SK-N-SH (cell line): ENCODE results near the gene OST4. TPM values are rescaled to one million over a fixed set of nuclear protein-coding genes. Genes with fewer than 3 reads are reported as not detected.

Experiments used
- CTCF ChIA-PET: fragments of 300-600, 350-600 bp; formaldehyde crosslinking; extraction: SDS; loops from one replicate; lab custom pipeline; 2021; lab: Yijun Ruan, JAX
- POLR2A ChIA-PET: fragments of 350-600 bp; sonication (Branson Sonifier 250); formaldehyde crosslinking; extraction: SDS; loops from one replicate; lab custom pipeline; 2020; ENCODE audit warnings: antibody characterized with exemption, inconsistent platforms; lab: Yijun Ruan, JAX
- DNase-seq: peaks from one replicate; pipeline ENCODE4 v3.0.0; 2012
- H2AFZ ChIP-seq: fragments of 200-600 bp; sonication (generic); 2 replicates; pipeline ENCODE4 v1.8.1; 2016; ENCODE audit warnings: antibody characterized with exemption, mild to moderate bottlenecking, low read depth
- H3F3A ChIP-seq: fragments of 200-600 bp; sonication (generic); replicated peaks from 2 replicates; pipeline ENCODE3; 2016; ENCODE audit warnings: antibody characterized with exemption, mild to moderate bottlenecking; ENCODE audit not compliant: insufficient read depth
- H3K27ac ChIP-seq, 2 experiments: fragments of 200-500 bp in 1 of 2; fragments of 200-600 bp in 1 of 2; sonication (Bioruptor generic) in 1 of 2; sonication (generic), shearing (Covaris generic) in 1 of 2; 2 replicates each; pipeline versions ENCODE4 v1.5.1 to v1.6.1; 2014 to 2016; ENCODE audit warnings: low read depth in 2 of 2, inconsistent platforms in 1 of 2, low read length in 1 of 2, mild to moderate bottlenecking in 1 of 2, mixed read lengths in 1 of 2
- H3K27me3 ChIP-seq: fragments of 200-600 bp; sonication (generic), shearing (Covaris generic); 2 replicates; pipeline ENCODE4 v1.6.1; 2016; ENCODE audit warnings: mixed run types; ENCODE audit not compliant: insufficient read depth
- H3K36me3 ChIP-seq, 2 experiments: fragments of 200-500 bp in 1 of 2; fragments of 200-600 bp in 1 of 2; sonication (Bioruptor generic) in 1 of 2; sonication (generic) in 1 of 2; replicated peaks in 1 of 2; 2 replicates each; pipeline versions ENCODE3 to v1.5.1; 2014 to 2016; ENCODE audit warnings: low read length in 1 of 2, mild to moderate bottlenecking in 1 of 2; ENCODE audit not compliant: insufficient read depth in 2 of 2, control insufficient read depth in 1 of 2
- H3K4me1 ChIP-seq, 2 experiments: fragments of 200-500 bp in 1 of 2; fragments of 200-600 bp in 1 of 2; sonication (Bioruptor generic) in 1 of 2; sonication (generic), shearing (Covaris generic) in 1 of 2; 2 replicates each; pipeline versions ENCODE4 v1.5.1 to v1.6.1; 2014 to 2016; ENCODE audit warnings: low read depth in 1 of 2, low read length in 1 of 2, mixed run types in 1 of 2; ENCODE audit not compliant: insufficient read depth in 2 of 2, control insufficient read depth in 1 of 2
- H3K4me2 ChIP-seq: fragments of 200-600 bp; sonication (generic), shearing (Covaris generic); 2 replicates; pipeline ENCODE4 v1.6.1; 2017; ENCODE audit warnings: mixed run types
- H3K4me3 ChIP-seq, 2 experiments: fragments of 200-500 bp in 1 of 2; fragments of 200-600 bp in 1 of 2; sonication (Bioruptor generic) in 1 of 2; sonication (generic), shearing (Covaris generic) in 1 of 2; 2 replicates each; pipeline versions ENCODE4 v1.5.1 to v1.8.1; 2014 to 2016; ENCODE audit warnings: low read depth in 2 of 2, inconsistent platforms in 1 of 2, low read length in 1 of 2, mild to moderate bottlenecking in 1 of 2, mixed read lengths in 1 of 2, moderate library complexity in 1 of 2
- H3K79me2 ChIP-seq: fragments of 200-600 bp; sonication (generic); 2 replicates; pipeline ENCODE4 v1.8.1; 2017; ENCODE audit warnings: mild to moderate bottlenecking; ENCODE audit not compliant: insufficient read depth
- H3K9ac ChIP-seq: fragments of 200-600 bp; sonication (generic); 2 replicates; pipeline ENCODE4 v1.6.1; 2017; ENCODE audit warnings: mixed run types
- H3K9me2 ChIP-seq: fragments of 200-600 bp; sonication (generic); 2 replicates; pipeline ENCODE4 v1.6.1; 2017; ENCODE audit warnings: mixed run types
- H3K9me3 ChIP-seq: fragments of 200-600 bp; sonication (generic); 2 replicates; pipeline ENCODE4 v1.6.1; 2017; ENCODE audit warnings: mixed run types, mild to moderate bottlenecking, moderate library complexity
- H4K20me1 ChIP-seq: fragments of 200-600 bp; sonication (generic); 2 replicates; pipeline ENCODE4 v1.6.1; 2017; ENCODE audit warnings: mild to moderate bottlenecking, mixed run types; ENCODE audit not compliant: insufficient read depth
- ELF1 ChIP-seq: IDR thresholded peaks from 2 replicates; pipeline ENCODE4 v1.4.0; 2012
- FOSL2 ChIP-seq: IDR thresholded peaks from 2 replicates; pipeline ENCODE4 v1.4.0; 2012; ENCODE audit warnings: low read depth, mild to moderate bottlenecking, moderate library complexity, borderline replicate concordance
- FOXM1 ChIP-seq: IDR thresholded peaks from 2 replicates; pipeline ENCODE4 v1.4.0; 2012; ENCODE audit warnings: low read depth, mild to moderate bottlenecking
- POLR2AphosphoS5 ChIP-seq: IDR thresholded peaks from 2 replicates; pipeline ENCODE4 v1.6.1; 2012; ENCODE audit warnings: low read depth, low read length
- RFX5 ChIP-seq: IDR thresholded peaks from 2 replicates; pipeline ENCODE4 v1.6.1; 2012; ENCODE audit warnings: mild to moderate bottlenecking, improper control_type of control experiment, low read length
- SMC3 ChIP-seq: IDR thresholded peaks from 2 replicates; pipeline ENCODE4 v1.6.1; 2012; ENCODE audit warnings: low read depth, low read length, improper control_type of control experiment
- TAF1 ChIP-seq: IDR thresholded peaks from 2 replicates; pipeline ENCODE4 v1.6.1; 2012; ENCODE audit warnings: low read depth, mild to moderate bottlenecking, low read length, moderate library complexity, borderline replicate concordance
- TEAD4 ChIP-seq: IDR thresholded peaks from 2 replicates; pipeline ENCODE4 v1.4.0; 2012; ENCODE audit warnings: mild to moderate bottlenecking, borderline replicate concordance; ENCODE audit not compliant: insufficient read depth
- YY1 ChIP-seq: IDR thresholded peaks from 2 replicates; pipeline ENCODE4 v1.4.0; 2012; ENCODE audit warnings: low read depth, mild to moderate bottlenecking
- WGBS: methylation state at CpG from one replicate; pipeline ENCODE4 v1.1.6; 2017; ENCODE audit warnings: low lambda C conversion rate; 5-methylcytosine and 5-hydroxymethylcytosine counted together
- polyA plus RNA-seq, 3 experiments: library from polyadenylated mRNA; depleted of rRNA; stranded (reverse); fragments of >200 nt; gene quantifications; 2 replicates each; pipeline ENCODE4 v1.2.3, GENCODE V29; 2012
- TF ChIP-seq, protein P1 (sequence below): IDR thresholded peaks from 2 replicates; pipeline ENCODE4 v1.4.0; 2012; ENCODE audit warnings: low read depth, borderline replicate concordance
- TF ChIP-seq, protein P2 (sequence below): IDR thresholded peaks from 2 replicates; pipeline ENCODE4 v1.4.0; 2012; ENCODE audit warnings: low read depth
- TF ChIP-seq, protein P3 (sequence below): IDR thresholded peaks from 2 replicates; pipeline ENCODE4 v1.4.0; 2012; ENCODE audit warnings: low read depth, borderline replicate concordance
- TF ChIP-seq, protein P4 (sequence below): IDR thresholded peaks from 2 replicates; pipeline ENCODE4 v1.6.1; 2012; ENCODE audit warnings: mild to moderate bottlenecking, low read depth, low read length, moderate library complexity

The OST4 gene
- polyA plus RNA-seq, 1 of the 3 experiments (the other 2 are of a cell fraction) = 1,851 TPM

DNA sequence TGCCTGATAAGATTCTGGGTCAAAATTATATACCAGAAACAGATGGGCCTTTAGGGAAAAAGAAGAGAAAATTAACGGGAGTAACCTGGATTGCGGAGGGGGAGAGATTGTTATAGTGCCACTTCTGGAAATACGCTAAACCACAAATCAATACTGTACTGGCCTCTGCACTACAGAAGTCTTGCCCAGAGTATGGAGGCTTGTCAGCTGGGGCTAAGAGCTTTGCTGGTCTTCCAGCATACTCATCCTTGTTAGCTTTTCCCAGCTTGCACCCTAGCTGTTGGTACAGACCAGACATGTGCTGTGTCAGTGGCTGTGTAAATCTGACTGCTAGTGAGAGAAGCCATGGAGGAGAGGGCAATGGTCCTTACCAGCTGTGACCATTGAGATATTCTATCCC is 11.1 kb downstream of the OST4 start:
- POLR2A ChIA-PET = interaction anchor here (1.1 to 3.8 kb wide), 3 partner anchors 9 to 18 kb away, joined by 3 to 26 read pairs (median 18); partner anchors contain the start of genes AGBL5, EMILIN1 and OST4
- TF ChIP-seq, protein P1, sequence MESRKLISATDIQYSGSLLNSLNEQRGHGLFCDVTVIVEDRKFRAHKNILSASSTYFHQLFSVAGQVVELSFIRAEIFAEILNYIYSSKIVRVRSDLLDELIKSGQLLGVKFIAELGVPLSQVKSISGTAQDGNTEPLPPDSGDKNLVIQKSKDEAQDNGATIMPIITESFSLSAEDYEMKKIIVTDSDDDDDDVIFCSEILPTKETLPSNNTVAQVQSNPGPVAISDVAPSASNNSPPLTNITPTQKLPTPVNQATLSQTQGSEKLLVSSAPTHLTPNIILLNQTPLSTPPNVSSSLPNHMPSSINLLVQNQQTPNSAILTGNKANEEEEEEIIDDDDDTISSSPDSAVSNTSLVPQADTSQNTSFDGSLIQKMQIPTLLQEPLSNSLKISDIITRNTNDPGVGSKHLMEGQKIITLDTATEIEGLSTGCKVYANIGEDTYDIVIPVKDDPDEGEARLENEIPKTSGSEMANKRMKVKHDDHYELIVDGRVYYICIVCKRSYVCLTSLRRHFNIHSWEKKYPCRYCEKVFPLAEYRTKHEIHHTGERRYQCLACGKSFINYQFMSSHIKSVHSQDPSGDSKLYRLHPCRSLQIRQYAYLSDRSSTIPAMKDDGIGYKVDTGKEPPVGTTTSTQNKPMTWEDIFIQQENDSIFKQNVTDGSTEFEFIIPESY = no peak
- no peak for TF ChIP-seq ELF1
- no peak for TF ChIP-seq FOSL2
- no peak; the same call in 1 of the 2 replicates for TF ChIP-seq POLR2AphosphoS5
- no peak for TF ChIP-seq SMC3
- TF ChIP-seq, protein P2, sequence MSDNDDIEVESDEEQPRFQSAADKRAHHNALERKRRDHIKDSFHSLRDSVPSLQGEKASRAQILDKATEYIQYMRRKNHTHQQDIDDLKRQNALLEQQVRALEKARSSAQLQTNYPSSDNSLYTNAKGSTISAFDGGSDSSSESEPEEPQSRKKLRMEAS = no peak
- no peak for TF ChIP-seq FOXM1
- TF ChIP-seq TEAD4 = no peak
- TF ChIP-seq RFX5 = no peak
- TF ChIP-seq, protein P3, sequence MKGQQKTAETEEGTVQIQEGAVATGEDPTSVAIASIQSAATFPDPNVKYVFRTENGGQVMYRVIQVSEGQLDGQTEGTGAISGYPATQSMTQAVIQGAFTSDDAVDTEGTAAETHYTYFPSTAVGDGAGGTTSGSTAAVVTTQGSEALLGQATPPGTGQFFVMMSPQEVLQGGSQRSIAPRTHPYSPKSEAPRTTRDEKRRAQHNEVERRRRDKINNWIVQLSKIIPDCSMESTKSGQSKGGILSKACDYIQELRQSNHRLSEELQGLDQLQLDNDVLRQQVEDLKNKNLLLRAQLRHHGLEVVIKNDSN = no peak
- no peak for TF ChIP-seq YY1
- TF ChIP-seq, protein P4, sequence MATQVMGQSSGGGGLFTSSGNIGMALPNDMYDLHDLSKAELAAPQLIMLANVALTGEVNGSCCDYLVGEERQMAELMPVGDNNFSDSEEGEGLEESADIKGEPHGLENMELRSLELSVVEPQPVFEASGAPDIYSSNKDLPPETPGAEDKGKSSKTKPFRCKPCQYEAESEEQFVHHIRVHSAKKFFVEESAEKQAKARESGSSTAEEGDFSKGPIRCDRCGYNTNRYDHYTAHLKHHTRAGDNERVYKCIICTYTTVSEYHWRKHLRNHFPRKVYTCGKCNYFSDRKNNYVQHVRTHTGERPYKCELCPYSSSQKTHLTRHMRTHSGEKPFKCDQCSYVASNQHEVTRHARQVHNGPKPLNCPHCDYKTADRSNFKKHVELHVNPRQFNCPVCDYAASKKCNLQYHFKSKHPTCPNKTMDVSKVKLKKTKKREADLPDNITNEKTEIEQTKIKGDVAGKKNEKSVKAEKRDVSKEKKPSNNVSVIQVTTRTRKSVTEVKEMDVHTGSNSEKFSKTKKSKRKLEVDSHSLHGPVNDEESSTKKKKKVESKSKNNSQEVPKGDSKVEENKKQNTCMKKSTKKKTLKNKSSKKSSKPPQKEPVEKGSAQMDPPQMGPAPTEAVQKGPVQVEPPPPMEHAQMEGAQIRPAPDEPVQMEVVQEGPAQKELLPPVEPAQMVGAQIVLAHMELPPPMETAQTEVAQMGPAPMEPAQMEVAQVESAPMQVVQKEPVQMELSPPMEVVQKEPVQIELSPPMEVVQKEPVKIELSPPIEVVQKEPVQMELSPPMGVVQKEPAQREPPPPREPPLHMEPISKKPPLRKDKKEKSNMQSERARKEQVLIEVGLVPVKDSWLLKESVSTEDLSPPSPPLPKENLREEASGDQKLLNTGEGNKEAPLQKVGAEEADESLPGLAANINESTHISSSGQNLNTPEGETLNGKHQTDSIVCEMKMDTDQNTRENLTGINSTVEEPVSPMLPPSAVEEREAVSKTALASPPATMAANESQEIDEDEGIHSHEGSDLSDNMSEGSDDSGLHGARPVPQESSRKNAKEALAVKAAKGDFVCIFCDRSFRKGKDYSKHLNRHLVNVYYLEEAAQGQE = no peak
- TF ChIP-seq TAF1 = no peak
- H3K4me3 ChIP-seq = no peak overlapping the region
- peaks cover 20% of the 10 kb centered on the region for H3F3A ChIP-seq
- H4K20me1 ChIP-seq = no peaks in the 10 kb centered on the region
- WGBS = 75% methylated on average over 3 of the region's 3 CpGs
- H3K27me3 ChIP-seq = no peaks in the 10 kb centered on the region
- H3K79me2 ChIP-seq = peaks cover 11% of the 10 kb centered on the region
- peaks cover 14 to 47% of the 10 kb centered on the region in 2 experiments for H3K36me3 ChIP-seq
- H3K27ac ChIP-seq = peak overlapping the region in 1 of 2 experiments; percentile 44; a peak in 2 of 4 replicates
- no peak for DNase-seq
- no peak overlapping the region for H3K9ac ChIP-seq
- no peaks in the 10 kb centered on the region for H3K9me3 ChIP-seq
- CTCF ChIA-PET = interaction anchor here (1.5 to 18.5 kb wide), 6 partner anchors 8 to 117 kb away, joined by 6 to 227 read pairs (median 8); partner anchors contain the start of genes AGBL5, EMILIN1, KHK and OST4
- H3K9me2 ChIP-seq = no peaks in the 10 kb centered on the region
- H3K4me1 ChIP-seq = peaks cover 0 to 6% of the 10 kb centered on the region in 2 experiments; a peak in 1 of 4 replicates
- no peak overlapping the region for H2AFZ ChIP-seq
- H3K4me2 ChIP-seq = no peak overlapping the region
